Measurements from ENCODE around the gene MST1. TPM values are rescaled to one million over a fixed set of nuclear protein-coding genes. Genes with fewer than 3 reads are reported as not detected.
A peak's percentile ranks its signal among the peaks of the same experiment; 100 is the strongest.

Gene MST1
- total RNA-seq, 1 donor from 2014 or later: 10.8 TPM

DNA sequence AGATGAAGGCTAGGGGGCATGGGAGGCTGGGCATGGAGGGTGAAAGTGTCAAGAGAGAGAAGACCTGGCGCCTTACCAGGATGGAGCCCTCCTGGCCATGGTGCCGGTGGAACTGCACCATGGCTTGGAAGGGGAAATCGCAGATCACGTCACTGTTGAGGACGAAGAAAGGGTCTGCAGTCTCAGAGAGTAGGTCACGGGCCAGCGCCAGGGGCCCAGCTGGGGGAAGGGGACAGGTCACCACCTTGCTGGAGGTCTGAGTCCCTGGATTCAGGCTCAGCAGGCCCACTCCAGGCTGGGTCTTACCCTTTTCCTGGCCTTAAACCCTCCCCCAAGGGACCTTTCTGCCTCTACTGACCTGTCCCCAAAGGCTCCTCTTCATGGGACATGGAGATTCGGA, 33.6 kb upstream of the MST1 start:
- no peak for DNase-seq (ENCODE audit: extremely low spot score in 2 of 2)
- intact Hi-C loops (cut with DNase I): loop anchor here (10.0 kb wide), 1 partner anchor 122 kb away; no protein-coding TSS in a partner anchor

DNA sequence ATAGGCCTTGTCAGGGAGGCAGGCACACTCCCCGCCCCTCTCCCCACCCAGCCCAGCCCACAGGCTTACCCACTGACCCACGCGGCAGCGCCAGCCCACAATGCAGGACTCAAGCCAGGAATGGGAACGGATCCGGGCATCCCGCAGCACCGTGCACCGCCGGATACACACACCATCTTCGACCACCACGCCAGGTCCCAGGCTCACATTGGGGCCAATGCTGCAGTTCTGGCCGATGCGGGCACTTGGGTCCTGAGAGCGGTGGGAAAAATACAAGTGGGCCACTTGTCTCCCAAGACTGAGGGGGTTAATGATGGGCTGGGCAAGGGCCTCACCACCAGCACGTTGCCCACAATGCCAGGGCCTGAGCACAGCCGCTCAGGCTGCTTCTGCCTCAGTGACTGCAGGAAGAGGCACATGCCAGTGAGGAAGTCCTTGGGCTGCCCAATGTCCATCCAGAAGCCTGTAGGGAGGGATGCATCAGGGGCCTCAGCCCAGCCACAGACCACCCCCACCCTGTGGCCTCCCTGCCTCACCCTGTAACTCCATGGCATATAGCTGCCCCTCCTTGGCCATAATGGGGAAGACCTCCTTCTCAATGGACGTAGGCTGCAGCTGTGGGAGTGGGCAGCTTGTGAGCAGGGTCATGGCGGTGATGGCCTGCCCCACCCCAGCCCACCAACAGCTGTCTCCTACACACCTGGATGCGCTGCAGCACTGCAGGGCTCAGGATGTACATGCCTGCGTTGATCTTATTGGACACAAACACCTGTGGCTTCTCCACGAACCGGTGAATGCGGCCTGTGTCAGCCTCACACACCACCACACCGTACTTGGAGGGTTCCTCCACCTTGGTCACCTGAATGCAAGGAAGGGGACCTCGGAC, 32.9 kb upstream of the MST1 start:
- Histone ChIP-seq H3K4me3 (peak overlapping the region in 1 of 2 donors; percentile 88), H3K27me3 (no peaks in the 10 kb centered on the region), H3K4me1 (peaks cover 49% of the 10 kb centered on the region), H3K9me3 (no peaks in the 10 kb centered on the region), H3K27ac (no peak overlapping the region), H3K36me3 (peaks cover 0 to 17% of the 10 kb centered on the region in 2 donors)
- TF ChIP-seq POLR2A (IDR thresholded peaks at IDR 0.05) (no peak), POLR2AphosphoS5 (IDR thresholded peaks at IDR 0.05; ENCODE audit: insufficient read depth in 1 of 2, low read depth in 1 of 2) (no peak)
- TF ChIP-seq, protein P1, sequence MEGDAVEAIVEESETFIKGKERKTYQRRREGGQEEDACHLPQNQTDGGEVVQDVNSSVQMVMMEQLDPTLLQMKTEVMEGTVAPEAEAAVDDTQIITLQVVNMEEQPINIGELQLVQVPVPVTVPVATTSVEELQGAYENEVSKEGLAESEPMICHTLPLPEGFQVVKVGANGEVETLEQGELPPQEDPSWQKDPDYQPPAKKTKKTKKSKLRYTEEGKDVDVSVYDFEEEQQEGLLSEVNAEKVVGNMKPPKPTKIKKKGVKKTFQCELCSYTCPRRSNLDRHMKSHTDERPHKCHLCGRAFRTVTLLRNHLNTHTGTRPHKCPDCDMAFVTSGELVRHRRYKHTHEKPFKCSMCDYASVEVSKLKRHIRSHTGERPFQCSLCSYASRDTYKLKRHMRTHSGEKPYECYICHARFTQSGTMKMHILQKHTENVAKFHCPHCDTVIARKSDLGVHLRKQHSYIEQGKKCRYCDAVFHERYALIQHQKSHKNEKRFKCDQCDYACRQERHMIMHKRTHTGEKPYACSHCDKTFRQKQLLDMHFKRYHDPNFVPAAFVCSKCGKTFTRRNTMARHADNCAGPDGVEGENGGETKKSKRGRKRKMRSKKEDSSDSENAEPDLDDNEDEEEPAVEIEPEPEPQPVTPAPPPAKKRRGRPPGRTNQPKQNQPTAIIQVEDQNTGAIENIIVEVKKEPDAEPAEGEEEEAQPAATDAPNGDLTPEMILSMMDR (IDR thresholded peaks at IDR 0.05): no peak
- DNase-seq (ENCODE audit: extremely low spot score in 2 of 2): peak in 1 of 2 donors; percentile 89
- intact Hi-C loops (cut with DNase I): loop anchor here (10.0 kb wide), 1 partner anchor 123 kb away; no protein-coding TSS in a partner anchor

More for the DNA sequence above, 33.6 kb upstream of the MST1 start:
- Histone ChIP-seq H3K4me3 (peak overlapping the region; percentile 88 to 93), H3K4me1 (peaks cover 49% of the 10 kb centered on the region), H3K27ac (peak overlapping the region; percentile 90), H3K36me3 (peaks cover 0 to 25% of the 10 kb centered on the region in 2 donors), H3K9me3 (no peaks in the 10 kb centered on the region), H3K27me3 (no peaks in the 10 kb centered on the region)
- no peak for TF ChIP-seq POLR2AphosphoS5 (IDR thresholded peaks at IDR 0.05; ENCODE audit: insufficient read depth in 1 of 2, low read depth in 1 of 2)
- TF ChIP-seq POLR2A (IDR thresholded peaks at IDR 0.05): no peak
- TF ChIP-seq, protein P1 (IDR thresholded peaks at IDR 0.05): no peak

DNA sequence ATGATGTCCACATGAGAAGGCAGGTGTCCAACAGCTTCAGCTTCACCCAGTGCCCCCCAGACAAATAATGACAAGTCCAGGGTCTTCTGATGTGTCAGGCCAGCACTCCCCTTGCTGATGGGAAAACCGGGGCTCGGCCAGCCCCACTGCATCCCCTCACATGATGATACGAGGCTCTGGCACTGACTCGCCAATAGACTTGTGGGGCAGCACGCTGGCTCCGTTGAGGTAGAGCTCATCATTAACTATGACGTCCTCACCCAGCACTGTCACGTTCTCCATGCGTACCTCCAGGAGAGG, 32.3 kb upstream of the MST1 start:
- H3K9me3 ChIP-seq: no peaks in the 10 kb centered on the region
- no peak for TF ChIP-seq POLR2A (IDR thresholded peaks at IDR 0.05)
- no peak for TF ChIP-seq POLR2AphosphoS5 (IDR thresholded peaks at IDR 0.05; ENCODE audit: insufficient read depth in 1 of 2, low read depth in 1 of 2)
- TF ChIP-seq, protein P1 (IDR thresholded peaks at IDR 0.05): no peak
- H3K4me3 ChIP-seq: no peak overlapping the region
- DNase-seq (ENCODE audit: extremely low spot score in 2 of 2): peak in 1 of 2 donors; percentile 84
- intact Hi-C loops (cut with DNase I): loop anchor here (10.0 kb wide), 1 partner anchor 123 kb away; no protein-coding TSS in a partner anchor
- peaks cover 0 to 18% of the 10 kb centered on the region in 2 donors for H3K36me3 ChIP-seq
- H3K4me1 ChIP-seq: peaks cover 49% of the 10 kb centered on the region
- H3K27ac ChIP-seq: no peak overlapping the region
- no peaks in the 10 kb centered on the region for H3K27me3 ChIP-seq

DNA sequence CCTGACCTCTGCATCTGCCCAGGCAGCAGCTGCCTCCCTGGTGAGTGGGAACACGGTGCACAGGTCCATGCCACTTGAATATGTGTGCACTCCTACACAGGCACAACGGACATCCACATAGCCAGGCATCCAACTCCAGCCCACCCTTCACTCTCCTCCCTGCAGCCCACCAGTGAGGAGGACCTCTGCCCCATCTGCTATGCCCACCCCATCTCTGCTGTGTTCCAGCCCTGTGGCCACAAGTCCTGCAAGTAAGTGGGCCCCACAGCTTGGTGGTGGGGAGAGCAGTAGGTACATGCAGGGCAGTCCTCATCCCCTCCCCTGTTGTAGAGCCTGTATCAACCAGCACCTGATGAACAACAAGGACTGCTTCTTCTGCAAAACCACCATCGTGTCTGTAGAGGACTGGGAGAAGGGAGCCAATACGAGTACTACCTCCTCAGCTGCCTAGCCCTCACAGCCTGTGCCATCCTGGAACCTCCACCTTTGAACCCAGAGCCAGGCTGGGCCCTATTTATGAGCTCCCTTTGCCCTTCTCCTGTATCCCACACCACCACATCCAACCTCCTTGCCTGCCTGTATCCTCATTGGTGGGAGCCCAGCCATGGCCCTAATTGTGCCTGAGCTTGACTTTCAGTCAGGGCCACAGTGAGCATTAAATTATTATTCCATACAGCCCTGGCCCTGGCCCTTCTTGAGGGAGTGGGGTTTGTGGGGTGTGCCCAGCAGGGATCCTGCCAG, 31.8 kb upstream of the MST1 start:
- H3K27me3 ChIP-seq: no peaks in the 10 kb centered on the region
- peaks cover 49% of the 10 kb centered on the region for H3K4me1 ChIP-seq
- TF ChIP-seq, protein P1 (IDR thresholded peaks at IDR 0.05): no peak
- TF ChIP-seq POLR2AphosphoS5 (IDR thresholded peaks at IDR 0.05; ENCODE audit: insufficient read depth in 1 of 2, low read depth in 1 of 2) (no peak), POLR2A (IDR thresholded peaks at IDR 0.05) (no peak)
- peaks cover 0 to 20% of the 10 kb centered on the region in 2 donors for H3K36me3 ChIP-seq
- no peak overlapping the region for H3K27ac ChIP-seq
- no peaks in the 10 kb centered on the region for H3K9me3 ChIP-seq
- intact Hi-C loops (cut with DNase I): loop anchor here (10.0 kb wide), 1 partner anchor 124 kb away; no protein-coding TSS in a partner anchor
- DNase-seq (ENCODE audit: extremely low spot score in 2 of 2): peak in 1 of 2 donors; percentile 89
- no peak overlapping the region for H3K4me3 ChIP-seq
